BLaER1 (cell line): Measurements from ENCODE around the gene RNF212B.

Source experiments
- H3K27ac ChIP-seq: shearing (Covaris generic); formaldehyde crosslinking; 2 replicates; pipeline ENCODE4 v1.8.1; 2022
- H3K27me3 ChIP-seq: shearing (Covaris generic); formaldehyde crosslinking; 2 replicates; pipeline ENCODE4 v1.8.1; 2022
- H3K36me3 ChIP-seq: shearing (Covaris generic); formaldehyde crosslinking; 2 replicates; pipeline ENCODE4 v1.8.1; 2022
- H3K4me1 ChIP-seq: shearing (Covaris generic); formaldehyde crosslinking; 2 replicates; pipeline ENCODE4 v1.8.1; 2022
- H3K4me2 ChIP-seq: shearing (Covaris generic); formaldehyde crosslinking; 2 replicates; pipeline ENCODE4 v1.8.1; 2022
- H3K4me3 ChIP-seq: shearing (Covaris generic); formaldehyde crosslinking; 2 replicates; pipeline ENCODE4 v1.8.1; 2022
- H3K9ac ChIP-seq: shearing (Covaris generic); formaldehyde crosslinking; 2 replicates; pipeline ENCODE4 v1.8.1; 2022
- H3K9me3 ChIP-seq: shearing (Covaris generic); formaldehyde crosslinking; 2 replicates; pipeline ENCODE4 v1.8.1; 2022
- H4K20me1 ChIP-seq: shearing (Covaris generic); formaldehyde crosslinking; 2 replicates; pipeline ENCODE4 v1.8.1; 2022
- Cebpa-rat ChIP-seq: shearing (Covaris generic); IDR thresholded peaks from 2 replicates; pipeline ENCODE4 v1.8.1; 2022

The RNF212B gene

DNA sequence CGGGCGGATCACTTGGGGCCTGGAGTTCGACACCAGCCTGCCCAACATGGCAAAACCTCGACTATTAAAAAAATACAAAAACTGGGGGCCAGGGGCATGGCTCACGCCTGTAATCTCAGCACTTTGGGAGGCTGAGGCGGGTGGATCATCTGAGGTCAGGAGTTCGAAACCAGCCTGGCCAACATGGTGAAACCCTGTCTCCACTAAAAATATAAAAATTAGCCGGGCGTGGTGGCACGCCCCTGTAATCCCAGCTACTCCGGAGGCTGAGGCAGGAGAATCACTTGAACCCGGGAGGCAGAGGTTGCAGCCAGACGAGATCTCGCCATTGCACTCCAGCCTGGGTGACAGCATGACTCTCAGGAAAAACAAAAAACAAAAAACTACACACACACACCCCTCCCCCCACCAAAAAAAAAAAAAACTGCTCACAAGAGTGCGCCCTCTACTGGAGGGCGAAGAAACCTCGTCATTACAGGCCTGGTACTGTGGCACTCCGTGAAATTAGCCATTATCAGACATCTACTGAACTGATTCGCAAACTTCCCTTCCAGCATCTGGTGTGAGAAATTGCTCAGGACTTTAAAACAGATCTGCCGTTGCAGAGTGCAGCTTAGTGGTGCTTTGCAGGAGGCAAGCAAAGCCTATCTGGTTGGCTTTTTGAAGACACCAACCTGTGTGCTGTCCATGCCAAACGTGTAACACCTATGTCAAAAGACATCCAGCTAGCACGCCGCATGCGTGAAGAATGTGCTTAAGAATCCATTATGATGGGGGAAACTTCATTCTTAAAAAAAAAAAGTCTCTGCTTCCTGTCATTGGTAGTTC is 57.2 kb downstream of the RNF212B start:
- Histone ChIP-seq H3K36me3 (peaks cover 31% of the 10 kb centered on the region), H4K20me1 (no peaks in the 10 kb centered on the region), H3K9me3 (no peaks in the 10 kb centered on the region), H3K4me2 (peak overlapping the region; percentile 37; the same call in 1 of the 2 replicates), H3K9ac (no peak overlapping the region), H3K4me1 (peaks cover 26% of the 10 kb centered on the region), H3K27ac (no peak overlapping the region), H3K4me3 (no peak overlapping the region), H3K27me3 (no peaks in the 10 kb centered on the region)
- TF ChIP-seq Cebpa-rat = no peak

DNA sequence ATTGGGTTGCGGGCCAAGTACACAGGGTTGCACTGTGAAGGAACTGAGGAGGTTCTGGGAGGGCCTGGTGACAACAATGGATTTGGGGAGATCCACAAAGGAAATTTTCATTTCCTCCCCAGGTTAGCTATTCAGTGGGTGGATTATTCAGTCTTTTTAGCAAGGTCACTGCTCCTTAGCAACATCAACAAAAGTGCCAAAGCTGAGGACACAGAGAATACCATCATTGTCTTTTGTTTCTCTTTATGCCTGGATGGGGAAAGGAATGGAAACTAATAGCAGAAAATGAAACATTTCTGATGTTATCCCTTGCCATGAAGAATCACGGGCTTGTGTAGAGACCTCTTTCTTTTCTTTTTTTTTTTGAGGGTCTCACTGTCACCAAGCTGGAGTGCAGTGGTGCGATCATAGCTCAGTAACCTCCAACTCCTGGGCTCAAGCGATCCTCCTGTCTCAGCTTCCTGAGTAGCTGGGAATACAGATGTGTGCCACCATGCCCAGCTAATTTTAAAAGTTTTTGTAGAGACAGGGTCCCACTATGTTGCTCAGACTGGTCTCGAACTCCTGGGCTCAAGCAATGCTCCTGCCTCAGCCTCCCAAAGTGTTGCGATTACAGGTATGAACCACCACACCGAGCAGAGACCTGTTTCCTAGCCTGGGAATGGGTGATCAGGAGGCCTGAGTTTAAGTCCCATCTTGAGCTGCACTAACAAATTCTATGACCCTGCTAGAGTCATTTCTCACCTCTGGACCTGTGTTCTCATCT is 58.5 kb downstream of the RNF212B start:
- H3K4me2 ChIP-seq = no peak overlapping the region
- H3K4me3 ChIP-seq = no peak overlapping the region
- no peaks in the 10 kb centered on the region for H3K27me3 ChIP-seq
- H3K9me3 ChIP-seq = no peaks in the 10 kb centered on the region
- H3K27ac ChIP-seq = no peak overlapping the region
- peaks cover 33% of the 10 kb centered on the region for H3K4me1 ChIP-seq
- TF ChIP-seq Cebpa-rat = no peak
- H3K36me3 ChIP-seq = peaks cover 31% of the 10 kb centered on the region
- no peak overlapping the region for H3K9ac ChIP-seq
- no peaks in the 10 kb centered on the region for H4K20me1 ChIP-seq

- Histone ChIP-seq H3K4me3 (no peak overlapping the region), H3K4me2 (no peak overlapping the region), H4K20me1 (no peaks in the 10 kb centered on the region), H3K27ac (no peak overlapping the region), H3K27me3 (no peaks in the 10 kb centered on the region), H3K9me3 (no peaks in the 10 kb centered on the region), H3K9ac (peak overlapping the region; percentile 5; the same call in 1 of the 2 replicates), H3K36me3 (peaks cover 31% of the 10 kb centered on the region), H3K4me1 (peaks cover 33% of the 10 kb centered on the region)
- TF ChIP-seq Cebpa-rat = no peak
Observed at GRCh38 chr14:23297096-23297495, 59.4 kb downstream of the RNF212B start.

DNA sequence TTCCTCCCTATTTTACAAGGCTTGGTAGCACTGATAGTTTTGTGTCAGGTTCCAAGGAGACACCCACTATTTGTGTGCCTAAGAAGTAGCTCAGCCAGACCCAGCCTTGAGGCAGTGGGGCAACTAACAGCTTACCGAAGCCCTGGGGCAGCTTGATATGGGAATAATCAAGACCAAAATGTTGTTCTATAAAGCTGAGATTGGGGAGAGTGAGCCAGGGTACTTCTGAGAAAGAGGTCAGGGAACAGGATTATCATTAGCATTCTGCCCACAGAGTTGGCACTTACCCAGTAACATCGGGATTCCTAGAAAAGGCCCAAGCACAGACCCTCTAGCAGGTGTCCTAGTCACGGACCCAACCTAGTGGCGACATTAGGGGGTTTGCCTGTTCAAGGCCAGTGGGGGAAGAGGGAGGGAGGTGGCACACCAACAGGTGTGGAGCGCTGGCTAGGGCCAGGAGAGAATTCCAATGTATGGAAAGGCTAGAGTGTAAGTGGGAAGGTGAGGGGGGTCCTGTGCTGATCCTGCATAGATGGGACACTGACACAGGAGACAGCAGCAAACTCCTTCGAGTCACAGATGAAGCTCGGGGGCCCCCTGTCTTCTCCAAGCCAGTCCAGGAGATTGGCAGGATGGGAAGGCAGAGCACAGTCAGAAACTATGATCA is 60.0 kb downstream of the RNF212B start:
- Histone ChIP-seq H3K27ac (no peak overlapping the region), H3K36me3 (peaks cover 31% of the 10 kb centered on the region), H3K9me3 (no peaks in the 10 kb centered on the region), H3K27me3 (no peaks in the 10 kb centered on the region), H3K4me1 (peaks cover 34% of the 10 kb centered on the region), H3K4me3 (no peak overlapping the region), H4K20me1 (no peaks in the 10 kb centered on the region), H3K4me2 (no peak overlapping the region), H3K9ac (0 out of 2 replicates have a peak overlapping the region, but pooled peaks have one; percentile 7)
- TF ChIP-seq Cebpa-rat = no peak

- H3K9me3 ChIP-seq = no peaks in the 10 kb centered on the region
- H3K9ac ChIP-seq = peak overlapping the region; percentile 91
- 0 out of 2 replicates have a peak overlapping the region, but pooled peaks have one; percentile 85 for H3K4me3 ChIP-seq
Observed at GRCh38 chr14:23299211-23299957, 61.6 kb downstream of the RNF212B start.

GRCh38 chr14:23299986-23300686 is 62.4 kb downstream of the RNF212B start:
- Histone ChIP-seq H3K27me3 (no peaks in the 10 kb centered on the region), H3K4me1 (peaks cover 42% of the 10 kb centered on the region), H3K9ac (peak overlapping the region; percentile 91), H3K36me3 (peaks cover 31% of the 10 kb centered on the region), H3K9me3 (no peaks in the 10 kb centered on the region), H3K4me3 (peak overlapping the region; percentile 85), H3K4me2 (peak overlapping the region; percentile 95), H3K27ac (peak overlapping the region; percentile 84), H4K20me1 (no peaks in the 10 kb centered on the region)
- TF ChIP-seq Cebpa-rat = no peak

More at GRCh38 chr14:23299211-23299957, 61.6 kb downstream of the RNF212B start:
- no peak for TF ChIP-seq Cebpa-rat
- Histone ChIP-seq H3K27ac (no peak overlapping the region), H3K4me2 (peak overlapping the region; percentile 95), H3K4me1 (peaks cover 42% of the 10 kb centered on the region), H3K36me3 (peaks cover 31% of the 10 kb centered on the region), H3K27me3 (no peaks in the 10 kb centered on the region), H4K20me1 (no peaks in the 10 kb centered on the region)

DNA sequence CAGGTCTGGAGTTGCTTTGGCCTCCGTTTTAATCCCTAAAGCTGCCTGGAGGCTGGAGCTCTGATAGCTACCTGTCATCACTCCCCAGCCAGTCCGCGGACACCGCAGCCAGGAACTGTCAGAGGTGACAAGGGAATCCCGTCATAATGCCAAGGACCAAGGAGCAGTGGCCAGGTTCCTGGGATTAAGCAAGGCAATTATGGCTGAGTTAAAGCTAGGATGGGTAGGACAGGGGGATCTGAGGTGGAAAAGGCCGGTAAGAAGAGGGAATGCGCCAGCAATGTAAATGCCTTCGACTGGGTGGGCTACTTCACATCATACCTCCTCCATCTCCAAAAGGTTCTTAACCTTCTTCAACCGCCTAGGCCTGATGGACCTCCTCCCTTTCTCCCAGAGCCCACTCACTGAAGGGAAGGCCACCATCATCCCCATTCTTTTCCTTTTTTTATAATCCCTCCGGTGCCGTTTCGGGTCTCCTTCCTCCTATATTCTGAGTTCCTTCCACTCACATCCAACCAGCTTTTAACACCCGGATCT is 63.0 kb downstream of the RNF212B start:
- no peak for TF ChIP-seq Cebpa-rat
- Histone ChIP-seq H3K4me1 (peaks cover 48% of the 10 kb centered on the region), H3K27me3 (no peaks in the 10 kb centered on the region), H4K20me1 (no peaks in the 10 kb centered on the region), H3K27ac (peak overlapping the region; percentile 84), H3K36me3 (peaks cover 31% of the 10 kb centered on the region), H3K4me2 (peak overlapping the region; percentile 95), H3K9me3 (no peaks in the 10 kb centered on the region), H3K9ac (peak overlapping the region; percentile 91), H3K4me3 (peak overlapping the region; percentile 85)

- Histone ChIP-seq H3K4me2 (peak overlapping the region; percentile 97), H3K4me3 (peak overlapping the region; percentile 85), H3K27me3 (no peaks in the 10 kb centered on the region), H3K4me1 (peaks cover 53% of the 10 kb centered on the region), H3K36me3 (peaks cover 29% of the 10 kb centered on the region), H3K9me3 (no peaks in the 10 kb centered on the region), H3K9ac (peak overlapping the region; percentile 91), H4K20me1 (no peaks in the 10 kb centered on the region), H3K27ac (peak overlapping the region; percentile 91)
- no peak for TF ChIP-seq Cebpa-rat
Observed at GRCh38 chr14:23301288-23301968, 63.7 kb downstream of the RNF212B start.
